Measurements from ENCODE around the gene PRMT5.
A peak's percentile ranks its signal among the peaks of the same experiment; 100 is the strongest.

Gene PRMT5

GRCh38 chr14:22929961-22930364 is 787 bp upstream of the PRMT5 start:
- no peak for DNase-seq

- DNase-seq, result no peak
Measured at GRCh38 chr14:22928237-22929103, 706 bp downstream of the PRMT5 start.

- DNase-seq, result no peak
Measured at GRCh38 chr14:22926316-22926715, 2.9 kb downstream of the PRMT5 start.

GRCh38 chr14:22925513-22925912 is 3.7 kb downstream of the PRMT5 start:
- no peak for DNase-seq

GRCh38 chr14:22923746-22924145 is 5.4 kb downstream of the PRMT5 start:
- DNase-seq, result no peak

GRCh38 chr14:22922294-22922693 is 6.9 kb downstream of the PRMT5 start:
- DNase-seq, result no peak

- no peak for DNase-seq
Measured at GRCh38 chr14:22920697-22921096, 8.5 kb downstream of the PRMT5 start.

GRCh38 chr14:22919601-22919921 is 9.6 kb downstream of the PRMT5 start:
- DNase-seq, result no peak

- DNase-seq, result peak; percentile 100
Measured at GRCh38 chr14:22918804-22919600, 10.2 kb downstream of the PRMT5 start, which contains the start of gene RBM23. RBM23 (minus strand) TSS chr14:22919149.

GRCh38 chr14:22915886-22916521 is 13.2 kb downstream of the PRMT5 start:
- DNase-seq, result peak; percentile 86

- DNase-seq, result peak; percentile 65
Measured at GRCh38 chr14:22914836-22915235, 14.3 kb downstream of the PRMT5 start.

- DNase-seq, result no peak
Measured at GRCh38 chr14:22910916-22911315, 18.3 kb downstream of the PRMT5 start.

- peak; percentile 93 for DNase-seq
Measured at GRCh38 chr14:22908601-22909000, 20.6 kb downstream of the PRMT5 start.

- DNase-seq, result no peak
Measured at GRCh38 chr14:22907429-22907828, 21.7 kb downstream of the PRMT5 start.

- DNase-seq, result no peak
Measured at GRCh38 chr14:22906073-22906472, 23.1 kb downstream of the PRMT5 start.

- no peak for DNase-seq
Measured at GRCh38 chr14:22905627-22906026, 23.5 kb downstream of the PRMT5 start.

- DNase-seq, result no peak
Measured at GRCh38 chr14:22903742-22904087, 25.5 kb downstream of the PRMT5 start.

- DNase-seq, result no peak
Measured at GRCh38 chr14:22901799-22902198, 27.4 kb downstream of the PRMT5 start.

- DNase-seq, result peak; percentile 65
Measured at GRCh38 chr14:22900081-22900799, 28.9 kb downstream of the PRMT5 start.

- DNase-seq, result no peak
Measured at GRCh38 chr14:22898302-22899090, 30.7 kb downstream of the PRMT5 start.

- DNase-seq, result no peak
Measured at GRCh38 chr14:22897357-22897756, 31.8 kb downstream of the PRMT5 start.

- no peak for DNase-seq
Measured at GRCh38 chr14:22896760-22897159, 32.4 kb downstream of the PRMT5 start.
